GM18867 (cell line): Measurements from ENCODE around the gene SDK2.
"Not testable (repeated sequence)": the region's sequence is repeated elsewhere in the genome, so short reads cannot be mapped to it uniquely, and the experiment has no call there.

Experiments
- ATAC-seq: cut with Tn5 transposase; IDR thresholded peaks from one replicate; pipeline ENCODE4 v1.9.1; 2021; ENCODE audit warnings: mild to moderate bottlenecking, moderate library complexity; ENCODE audit not compliant: unreplicated experiment

SDK2 gene

GRCh38 chr17:73371285-73371684 is 273.0 kb downstream of the SDK2 start:
- no peak for ATAC-seq

- not testable (repeated sequence) for ATAC-seq
Measured at GRCh38 chr17:73369817-73370490, 274.3 kb downstream of the SDK2 start.

GRCh38 chr17:73369111-73369521 is 275.1 kb downstream of the SDK2 start:
- ATAC-seq: no peak

GRCh38 chr17:73368085-73368631 is 276.1 kb downstream of the SDK2 start:
- ATAC-seq: no peak

GRCh38 chr17:73365906-73366623 is 278.2 kb downstream of the SDK2 start:
- no peak for ATAC-seq

GRCh38 chr17:73365301-73365874 is 278.9 kb downstream of the SDK2 start:
- no peak for ATAC-seq

GRCh38 chr17:73364155-73364522 is 280.1 kb downstream of the SDK2 start:
- no peak for ATAC-seq

- ATAC-seq: no peak
Measured at GRCh38 chr17:73363442-73364154, 280.6 kb downstream of the SDK2 start.

- no peak for ATAC-seq
Measured at GRCh38 chr17:73362697-73363096, 281.5 kb downstream of the SDK2 start.

GRCh38 chr17:73360961-73361761 is 283.1 kb downstream of the SDK2 start:
- no peak for ATAC-seq

GRCh38 chr17:73359987-73360410 is 284.2 kb downstream of the SDK2 start:
- ATAC-seq: no peak

- ATAC-seq: no peak
Measured at GRCh38 chr17:73359352-73359751, 284.9 kb downstream of the SDK2 start.

- ATAC-seq: no peak
Measured at GRCh38 chr17:73358668-73359067, 285.6 kb downstream of the SDK2 start.

GRCh38 chr17:73357981-73358380 is 286.3 kb downstream of the SDK2 start:
- no peak for ATAC-seq

- ATAC-seq: no peak
Measured at GRCh38 chr17:73357318-73357717, 286.9 kb downstream of the SDK2 start.

- ATAC-seq: no peak
Measured at GRCh38 chr17:73356561-73357170, 287.6 kb downstream of the SDK2 start.

GRCh38 chr17:73354423-73355284 is 289.6 kb downstream of the SDK2 start:
- no peak for ATAC-seq

- ATAC-seq: no peak
Measured at GRCh38 chr17:73352261-73352660, 292.0 kb downstream of the SDK2 start.

GRCh38 chr17:73351764-73352163 is 292.5 kb downstream of the SDK2 start:
- no peak for ATAC-seq
